ENCODE data around the gene GLTP.
A peak's percentile ranks its signal among the peaks of the same experiment; 100 is the strongest.

- peak; percentile 97 for TF ChIP-seq CTCF (IDR thresholded peaks at IDR 0.05; ENCODE audit: low read depth, low read length, poor library complexity, severe bottlenecking)
- no peak for TF ChIP-seq EZH2phosphoT487 (IDR thresholded peaks at IDR 0.05; ENCODE audit: borderline replicate concordance, low read length)
Measured at GRCh38 chr12:109804820-109805761, 75.2 kb downstream of the GLTP start.
